Stimulated activated CD8-positive, alpha-beta memory T cell treated with anti-CD3 and anti-CD28 coated beads, Interleukin-7, amount 100 ng/mL, for 24 hours (primary cell): ENCODE data around the gene PRKD2.
"Not testable (repeated sequence)": the region's sequence is repeated elsewhere in the genome, so short reads cannot be mapped to it uniquely, and the experiment has no call there.

ENCODE experiments used
- DNase-seq: peaks from one replicate; pipeline ENCODE4 v3.0.0-alpha.2; 2020; ENCODE audit warnings: low read depth

Gene PRKD2

GRCh38 chr19:46724468-46724867, 7.6 kb upstream of the PRKD2 start:
- DNase-seq: no peak

- no peak for DNase-seq
These were observed 6.6 kb upstream of the PRKD2 start for GRCh38 chr19:46723471-46723870.

GRCh38 chr19:46723023-46723461, 6.1 kb upstream of the PRKD2 start:
- DNase-seq: no peak

- DNase-seq: no peak
These were observed 5.6 kb upstream of the PRKD2 start for GRCh38 chr19:46722421-46723022.

- DNase-seq: no peak
These were observed 5.1 kb upstream of the PRKD2 start for GRCh38 chr19:46722004-46722380.

GRCh38 chr19:46721269-46722003, 4.5 kb upstream of the PRKD2 start:
- DNase-seq: no peak

GRCh38 chr19:46720503-46721239, 3.8 kb upstream of the PRKD2 start:
- no peak for DNase-seq

GRCh38 chr19:46719629-46720502, 3.0 kb upstream of the PRKD2 start:
- DNase-seq: no peak

- DNase-seq: no peak
These were observed 2.2 kb upstream of the PRKD2 start for GRCh38 chr19:46718934-46719622.

GRCh38 chr19:46718157-46718933, 1.4 kb upstream of the PRKD2 start:
- DNase-seq: no peak

GRCh38 chr19:46717716-46718143, 816 bp upstream of the PRKD2 start:
- no peak for DNase-seq

- DNase-seq: no peak
These were observed 261 bp downstream of the PRKD2 start for GRCh38 chr19:46716672-46717033.

GRCh38 chr19:46715975-46716671, 791 bp downstream of the PRKD2 start:
- no peak for DNase-seq

- no peak for DNase-seq
These were observed 1.3 kb downstream of the PRKD2 start for GRCh38 chr19:46715620-46715974.

GRCh38 chr19:46714444-46715106, 2.3 kb downstream of the PRKD2 start:
- no peak for DNase-seq

- no peak for DNase-seq
These were observed 3.0 kb downstream of the PRKD2 start for GRCh38 chr19:46713781-46714443.

- not testable (repeated sequence) for DNase-seq
These were observed 4.1 kb downstream of the PRKD2 start for GRCh38 chr19:46712768-46713338.

- DNase-seq: no peak
These were observed 6.2 kb downstream of the PRKD2 start for GRCh38 chr19:46710687-46711086.
